ENCODE results near the gene LSM2.

LSM2 gene

DNA sequence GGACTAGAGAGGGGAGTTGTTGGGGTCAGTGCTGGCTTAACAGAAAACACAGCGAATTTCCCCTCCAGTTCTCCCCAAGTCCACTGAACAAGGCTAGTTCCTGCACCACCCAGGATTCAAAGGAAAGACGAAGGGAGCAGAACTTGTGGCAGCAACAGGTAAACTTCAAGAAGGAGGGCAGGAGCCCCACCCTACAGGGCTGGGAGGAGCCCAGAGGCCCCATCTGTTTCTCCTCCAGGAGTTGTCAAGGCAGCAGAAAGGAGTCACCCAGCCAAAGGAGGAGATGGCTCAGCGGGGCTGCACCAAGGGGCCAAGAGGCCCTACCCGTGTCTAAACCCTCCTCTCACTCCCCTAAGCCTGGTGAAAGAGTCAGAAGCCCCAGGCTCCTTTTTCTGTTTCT, 42.6 kb downstream of the LSM2 start:
- TF ChIP-seq FOXP2 (optimal IDR thresholded peaks at IDR 0.05; ENCODE audit: borderline replicate concordance, extremely low read depth, extremely low read length, insufficient read depth) (no peak), SIN3A (IDR thresholded peaks at IDR 0.05; ENCODE audit: borderline replicate concordance, insufficient read depth, low read length) (no peak), TAF1 (IDR thresholded peaks at IDR 0.05; ENCODE audit: borderline replicate concordance, insufficient read depth, low read length) (no peak), POLR2AphosphoS5 (IDR thresholded peaks at IDR 0.05; ENCODE audit: low read depth, low read length) (no peak)
- TF ChIP-seq, protein P1, sequence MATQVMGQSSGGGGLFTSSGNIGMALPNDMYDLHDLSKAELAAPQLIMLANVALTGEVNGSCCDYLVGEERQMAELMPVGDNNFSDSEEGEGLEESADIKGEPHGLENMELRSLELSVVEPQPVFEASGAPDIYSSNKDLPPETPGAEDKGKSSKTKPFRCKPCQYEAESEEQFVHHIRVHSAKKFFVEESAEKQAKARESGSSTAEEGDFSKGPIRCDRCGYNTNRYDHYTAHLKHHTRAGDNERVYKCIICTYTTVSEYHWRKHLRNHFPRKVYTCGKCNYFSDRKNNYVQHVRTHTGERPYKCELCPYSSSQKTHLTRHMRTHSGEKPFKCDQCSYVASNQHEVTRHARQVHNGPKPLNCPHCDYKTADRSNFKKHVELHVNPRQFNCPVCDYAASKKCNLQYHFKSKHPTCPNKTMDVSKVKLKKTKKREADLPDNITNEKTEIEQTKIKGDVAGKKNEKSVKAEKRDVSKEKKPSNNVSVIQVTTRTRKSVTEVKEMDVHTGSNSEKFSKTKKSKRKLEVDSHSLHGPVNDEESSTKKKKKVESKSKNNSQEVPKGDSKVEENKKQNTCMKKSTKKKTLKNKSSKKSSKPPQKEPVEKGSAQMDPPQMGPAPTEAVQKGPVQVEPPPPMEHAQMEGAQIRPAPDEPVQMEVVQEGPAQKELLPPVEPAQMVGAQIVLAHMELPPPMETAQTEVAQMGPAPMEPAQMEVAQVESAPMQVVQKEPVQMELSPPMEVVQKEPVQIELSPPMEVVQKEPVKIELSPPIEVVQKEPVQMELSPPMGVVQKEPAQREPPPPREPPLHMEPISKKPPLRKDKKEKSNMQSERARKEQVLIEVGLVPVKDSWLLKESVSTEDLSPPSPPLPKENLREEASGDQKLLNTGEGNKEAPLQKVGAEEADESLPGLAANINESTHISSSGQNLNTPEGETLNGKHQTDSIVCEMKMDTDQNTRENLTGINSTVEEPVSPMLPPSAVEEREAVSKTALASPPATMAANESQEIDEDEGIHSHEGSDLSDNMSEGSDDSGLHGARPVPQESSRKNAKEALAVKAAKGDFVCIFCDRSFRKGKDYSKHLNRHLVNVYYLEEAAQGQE (IDR thresholded peaks at IDR 0.05; ENCODE audit: insufficient read depth in 1 of 2, low read depth in 2 of 2, low read length in 2 of 2) = no peak

DNA sequence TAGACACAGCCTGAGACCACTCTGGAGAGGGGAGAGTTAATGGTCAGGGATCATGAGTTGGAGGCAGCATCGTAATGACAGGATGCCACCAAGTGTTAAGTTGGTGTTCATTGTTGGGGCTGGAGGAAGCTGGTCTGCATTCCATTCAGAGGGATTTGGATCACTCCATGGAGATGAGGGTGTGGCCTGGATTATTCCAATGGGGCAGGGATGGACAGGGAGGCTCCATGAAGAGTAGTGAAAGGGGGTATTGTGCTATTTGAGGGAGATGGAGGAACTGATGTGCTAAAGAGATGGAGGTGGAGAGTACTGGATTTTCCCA, 43.2 kb downstream of the LSM2 start:
- TF ChIP-seq, protein P1 (IDR thresholded peaks at IDR 0.05; ENCODE audit: insufficient read depth in 1 of 2, low read depth in 2 of 2, low read length in 2 of 2) = no peak
- TF ChIP-seq SIN3A (IDR thresholded peaks at IDR 0.05; ENCODE audit: borderline replicate concordance, insufficient read depth, low read length) (no peak), FOXP2 (optimal IDR thresholded peaks at IDR 0.05; ENCODE audit: borderline replicate concordance, extremely low read depth, extremely low read length, insufficient read depth) (no peak)

DNA sequence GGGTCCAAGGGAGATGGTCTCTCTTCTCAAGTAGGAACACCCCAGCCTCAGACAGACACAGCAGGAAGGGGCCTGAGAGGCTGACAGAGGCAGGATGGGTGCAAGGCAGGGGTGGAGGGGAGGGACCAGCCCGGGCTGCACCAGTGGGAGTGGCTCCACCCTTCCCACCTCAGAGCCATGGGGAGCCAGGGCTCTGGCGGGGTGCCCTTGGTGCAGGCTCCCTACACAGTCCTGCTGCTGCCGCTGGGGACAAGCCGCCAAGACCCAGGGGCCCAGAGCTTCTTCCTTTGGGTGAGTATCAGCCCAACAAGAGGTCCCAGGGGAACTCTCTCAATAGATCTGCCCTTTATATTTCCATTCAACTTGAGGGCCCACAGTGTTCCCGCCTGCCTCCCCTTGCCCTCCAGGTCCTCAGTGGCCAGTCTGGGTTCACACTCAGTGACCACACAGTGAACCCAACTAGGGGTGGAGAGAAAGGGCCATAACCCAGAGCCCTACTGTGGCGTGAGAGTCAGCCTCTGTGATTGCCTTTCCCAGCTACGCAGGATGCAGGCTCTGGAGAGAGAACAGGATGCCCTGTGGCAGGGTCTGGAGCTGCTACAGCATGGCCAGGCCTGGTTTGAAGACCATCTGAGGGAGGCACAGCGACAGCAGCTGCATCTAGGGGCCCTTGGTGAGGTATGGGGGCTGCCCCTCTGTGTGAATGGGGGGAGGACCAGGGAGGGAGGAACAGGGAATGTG, 43.7 kb downstream of the LSM2 start:
- TF ChIP-seq FOXP2 (optimal IDR thresholded peaks at IDR 0.05; ENCODE audit: borderline replicate concordance, extremely low read depth, extremely low read length, insufficient read depth) (no peak), POLR2AphosphoS5 (IDR thresholded peaks at IDR 0.05; ENCODE audit: low read depth, low read length) (no peak), TAF1 (IDR thresholded peaks at IDR 0.05; ENCODE audit: borderline replicate concordance, insufficient read depth, low read length) (no peak), SIN3A (IDR thresholded peaks at IDR 0.05; ENCODE audit: borderline replicate concordance, insufficient read depth, low read length) (no peak)
- TF ChIP-seq, protein P1 (IDR thresholded peaks at IDR 0.05; ENCODE audit: insufficient read depth in 1 of 2, low read depth in 2 of 2, low read length in 2 of 2) = no peak

DNA sequence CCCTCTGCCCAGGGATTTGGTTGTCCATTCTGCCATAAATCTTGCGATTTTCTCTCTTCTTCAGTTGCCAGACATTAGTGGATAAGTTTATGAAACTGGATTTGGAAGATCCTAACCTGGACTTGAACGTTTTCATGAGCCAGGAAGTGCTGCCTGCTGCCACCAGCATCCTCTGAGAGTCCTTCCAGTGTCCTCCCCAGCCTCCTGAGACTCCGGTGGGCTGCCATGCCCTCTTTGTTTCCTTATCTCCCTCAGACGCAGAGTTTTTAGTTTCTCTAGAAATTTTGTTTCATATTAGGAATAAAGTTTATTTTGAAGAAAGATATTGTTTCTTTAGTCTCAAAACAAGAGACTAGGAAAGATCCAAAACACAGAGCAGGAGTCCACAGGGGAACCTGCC, 44.4 kb downstream of the LSM2 start, which contains the start of gene SAPCD1:
Gene SAPCD1 (plus strand): TSS at position 301 of the 400 bp plus-strand sequence. CDS start 399 bp downstream, outside the sequence.
- TF ChIP-seq SIN3A (IDR thresholded peaks at IDR 0.05; ENCODE audit: borderline replicate concordance, insufficient read depth, low read length) (no peak), TAF1 (IDR thresholded peaks at IDR 0.05; ENCODE audit: borderline replicate concordance, insufficient read depth, low read length) (no peak), POLR2AphosphoS5 (IDR thresholded peaks at IDR 0.05; ENCODE audit: low read depth, low read length) (no peak), FOXP2 (optimal IDR thresholded peaks at IDR 0.05; ENCODE audit: borderline replicate concordance, extremely low read depth, extremely low read length, insufficient read depth) (no peak)
- TF ChIP-seq, protein P1 (IDR thresholded peaks at IDR 0.05; ENCODE audit: insufficient read depth in 1 of 2, low read depth in 2 of 2, low read length in 2 of 2) = no peak
